ENCODE data around the gene DOCK8.

DOCK8 gene

DNA sequence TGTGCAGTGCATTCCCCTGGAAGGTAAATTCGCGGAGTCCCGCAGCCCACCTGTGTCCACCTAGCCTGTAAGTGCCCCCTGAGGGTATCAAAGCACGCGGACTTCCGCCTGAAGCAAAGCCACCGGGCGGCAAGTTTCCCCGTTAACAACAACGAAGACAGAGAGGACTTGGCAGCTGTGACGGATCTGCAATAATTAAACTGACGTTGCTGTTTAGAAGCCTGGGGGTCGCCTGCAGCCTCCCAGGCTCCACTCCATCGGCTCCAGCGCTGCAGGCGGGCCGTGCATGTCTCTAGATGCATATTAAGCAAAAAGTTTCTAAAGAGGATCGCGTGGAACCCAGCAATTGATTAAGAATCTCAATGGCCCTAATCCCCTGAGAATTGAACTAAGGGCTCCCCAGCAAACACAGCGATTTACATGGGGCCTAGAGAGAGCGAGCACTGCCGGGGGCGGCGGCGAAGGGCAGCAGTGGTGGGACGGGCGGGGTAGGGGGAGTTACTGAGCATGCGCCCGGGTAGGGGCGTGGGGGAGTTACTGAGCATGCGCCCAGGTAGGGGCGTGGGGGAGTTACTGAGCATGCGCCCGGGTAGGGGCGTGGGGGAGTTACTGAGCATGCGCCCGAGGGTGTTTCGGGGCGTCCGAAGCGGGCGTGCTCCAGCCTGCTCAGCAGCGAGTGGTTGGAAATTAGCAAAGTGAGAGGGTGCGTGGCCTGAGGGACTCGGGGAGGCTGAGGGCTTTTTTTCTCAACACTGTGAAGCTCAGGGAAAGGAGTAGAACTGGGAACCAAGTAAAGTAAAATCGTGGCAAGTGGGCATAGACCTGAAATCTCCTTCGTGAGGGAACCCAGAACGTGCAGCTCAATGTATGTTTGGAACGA lies 255.2 kb downstream of the DOCK8 start:
- DNase-seq, result peak; percentile 93

DNA sequence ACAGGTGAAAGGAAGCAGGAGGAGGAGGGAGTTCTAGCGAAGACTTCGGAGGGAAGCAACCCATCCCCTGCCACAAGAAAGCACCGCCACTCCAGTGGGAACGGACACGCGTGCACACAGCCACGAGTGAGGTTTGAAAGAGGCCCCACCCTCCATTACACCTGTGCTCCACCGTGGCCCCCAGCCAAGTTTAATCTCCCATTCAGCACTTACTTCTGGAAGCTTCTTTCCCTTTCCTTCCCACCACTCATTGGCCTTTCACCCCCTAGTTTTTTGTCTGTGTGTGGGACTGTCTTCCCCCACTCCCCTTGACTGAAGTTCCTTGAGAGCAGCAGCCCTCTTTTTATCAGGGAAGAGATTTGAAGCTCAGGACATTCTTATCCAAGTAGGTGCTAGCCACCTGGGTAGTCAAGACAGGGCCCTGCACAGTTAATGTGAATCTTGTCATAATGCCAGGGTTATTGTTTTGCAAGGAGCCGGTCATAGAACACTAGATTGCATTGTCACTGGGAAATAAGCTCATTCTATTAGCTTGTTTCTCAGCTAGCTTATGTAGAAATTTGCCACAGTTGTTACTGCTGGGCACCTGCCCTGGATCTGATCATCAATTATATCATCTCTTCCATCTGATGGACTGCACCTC lies 256.0 kb downstream of the DOCK8 start:
- no peak for DNase-seq

DNA sequence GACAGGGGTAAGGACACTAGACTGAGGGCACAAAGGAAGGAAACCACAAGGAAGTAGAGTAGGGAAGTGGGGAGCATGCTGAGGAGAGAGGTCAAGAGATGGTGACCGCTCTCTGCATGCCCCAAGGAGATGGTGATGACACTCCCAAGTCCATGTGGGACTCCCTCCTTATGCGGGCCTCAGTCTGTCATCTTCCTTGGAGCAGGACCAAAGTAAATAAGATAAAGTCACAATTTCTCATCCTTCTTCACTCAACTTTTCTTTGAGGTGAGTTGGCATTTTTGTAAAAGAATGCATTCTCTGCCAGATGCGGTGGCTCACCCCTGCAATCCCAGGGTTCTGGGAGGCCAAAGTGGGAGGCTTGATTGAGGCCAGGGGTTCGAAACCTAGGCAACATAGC lies 256.7 kb downstream of the DOCK8 start:
- DNase-seq, result no peak

DNA sequence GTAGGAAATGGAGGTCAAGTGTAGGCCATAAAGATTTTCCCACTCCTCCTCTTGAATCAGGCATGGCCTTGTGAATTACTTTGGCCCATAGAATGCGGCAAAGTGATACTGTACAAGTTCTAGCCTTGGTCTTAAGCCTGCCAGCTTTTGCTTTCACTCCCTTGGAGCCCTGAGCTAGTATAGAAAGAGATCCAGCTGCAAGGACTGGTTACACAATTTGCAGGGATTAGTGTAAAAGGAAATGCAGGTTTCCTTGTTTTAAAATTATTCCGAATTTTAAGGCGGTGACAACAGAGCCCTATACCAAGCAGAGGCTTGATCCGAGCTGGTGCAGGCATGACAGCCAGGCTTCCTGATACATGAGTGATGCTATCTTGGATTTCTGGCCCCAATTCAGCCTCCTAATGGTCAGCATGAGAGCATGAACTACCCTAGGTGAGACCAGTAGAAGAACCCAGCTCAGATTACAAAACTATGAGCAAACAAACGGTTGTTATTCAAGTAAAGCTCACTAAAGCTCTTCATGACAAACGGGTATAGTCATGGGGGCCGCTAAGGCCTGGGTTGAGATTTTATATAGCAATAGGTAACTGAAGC lies 257.9 kb downstream of the DOCK8 start:
- DNase-seq, result no peak

DNA sequence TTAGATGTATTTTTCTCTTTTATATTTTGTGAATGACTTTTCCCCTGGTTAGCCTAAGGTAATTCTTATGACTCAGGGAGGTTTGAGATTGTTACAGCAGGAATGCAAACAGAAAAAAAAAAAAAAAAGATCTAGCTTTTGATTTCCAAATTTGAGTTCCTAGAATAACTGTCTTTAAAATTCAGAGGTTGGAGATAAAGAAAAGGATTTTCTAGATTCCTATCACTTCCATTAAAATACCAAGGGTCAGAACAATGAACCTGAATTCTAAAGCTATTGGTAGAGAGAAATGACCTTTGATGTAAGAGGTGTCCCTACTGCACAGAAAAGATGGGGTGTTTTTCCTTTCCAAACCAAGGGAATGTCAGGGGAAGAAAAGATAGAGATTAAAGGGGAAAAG lies 262.5 kb downstream of the DOCK8 start:
- DNase-seq, result no peak

DNA sequence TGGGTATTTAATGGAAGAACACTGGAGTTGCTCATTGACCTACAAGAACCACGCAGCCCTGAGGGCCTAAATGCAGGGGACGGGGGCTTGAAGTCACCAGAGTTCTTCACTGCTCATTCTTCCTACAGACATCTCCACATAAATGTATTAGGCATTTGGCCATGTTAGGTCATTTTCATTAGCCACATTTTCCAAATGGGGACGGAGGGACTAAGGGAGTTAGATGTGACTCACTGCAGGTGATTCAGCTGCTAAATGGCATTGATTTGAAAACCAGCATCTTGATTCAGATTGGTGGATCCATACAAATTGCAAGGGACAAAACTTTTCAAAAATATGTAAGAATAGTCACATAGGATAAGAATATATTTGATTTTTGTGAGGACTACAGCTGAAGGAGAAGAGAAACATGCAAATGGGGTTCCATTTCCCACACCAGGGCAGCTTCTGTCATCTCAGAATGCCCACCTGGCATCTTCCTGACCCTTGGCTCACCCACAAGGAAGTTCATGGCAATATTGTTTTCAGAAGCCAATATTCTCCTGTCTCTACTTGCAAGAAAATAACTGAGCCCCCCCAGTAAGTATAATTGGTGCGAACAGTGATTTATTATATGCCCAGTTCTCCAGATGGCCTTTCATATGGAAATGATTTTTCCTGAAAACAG lies 264.8 kb downstream of the DOCK8 start:
- DNase-seq, result no peak

DNA sequence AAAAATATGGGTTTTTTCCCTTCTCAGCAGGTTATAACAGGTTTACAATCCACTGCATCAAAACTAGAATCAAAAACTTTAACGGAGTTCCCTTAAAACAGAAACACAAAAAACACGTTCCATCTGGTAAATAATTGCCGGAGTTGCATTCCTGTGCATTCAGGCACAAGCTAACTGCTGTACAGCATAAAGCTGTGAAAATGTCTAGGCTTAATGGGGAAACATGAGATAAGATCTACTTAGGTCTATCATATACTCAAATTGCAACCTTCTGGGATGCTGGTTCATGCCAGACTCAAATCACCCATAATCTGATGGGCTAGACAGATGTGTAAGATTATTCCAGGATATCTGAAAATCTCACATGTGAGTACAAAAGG lies 265.3 kb downstream of the DOCK8 start:
- no peak for DNase-seq

DNA sequence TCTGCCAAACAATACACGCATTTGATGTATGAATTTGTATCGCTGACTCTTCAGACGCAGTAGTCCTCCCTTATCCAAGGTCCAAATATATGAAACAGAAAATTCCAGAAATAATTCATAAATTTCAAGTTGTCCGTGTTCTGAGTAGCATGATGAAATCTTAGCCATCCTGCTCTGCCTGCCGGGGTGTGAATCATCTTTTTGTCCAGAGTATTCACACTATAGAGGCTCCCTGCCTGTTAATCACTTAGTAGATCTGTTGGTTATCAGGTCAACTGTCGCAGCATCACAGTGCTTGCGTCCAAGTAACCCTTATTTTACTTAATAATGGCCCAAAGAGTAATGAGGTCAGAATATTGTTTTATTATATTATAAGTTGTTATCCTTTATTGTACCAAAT lies 268.1 kb downstream of the DOCK8 start:
- DNase-seq, result no peak

DNA sequence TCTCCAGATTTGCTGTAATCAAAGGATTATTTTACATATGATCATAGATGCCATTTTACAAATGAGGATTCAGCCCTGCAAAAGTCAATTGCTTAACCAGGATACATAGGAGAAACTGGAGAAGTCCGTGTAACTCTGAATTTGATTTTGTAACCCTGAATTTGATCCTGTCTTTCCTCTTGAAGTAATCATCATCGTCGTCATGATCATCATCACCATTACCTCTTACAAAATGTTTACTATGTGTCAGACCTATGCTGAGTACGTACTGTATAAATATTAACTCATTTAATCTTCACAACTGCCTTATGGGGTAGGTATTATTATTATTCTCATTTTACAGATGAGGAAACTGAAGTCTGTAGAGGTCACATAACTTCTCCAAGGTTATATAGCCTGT lies 271.5 kb downstream of the DOCK8 start:
- DNase-seq, result no peak

DNA sequence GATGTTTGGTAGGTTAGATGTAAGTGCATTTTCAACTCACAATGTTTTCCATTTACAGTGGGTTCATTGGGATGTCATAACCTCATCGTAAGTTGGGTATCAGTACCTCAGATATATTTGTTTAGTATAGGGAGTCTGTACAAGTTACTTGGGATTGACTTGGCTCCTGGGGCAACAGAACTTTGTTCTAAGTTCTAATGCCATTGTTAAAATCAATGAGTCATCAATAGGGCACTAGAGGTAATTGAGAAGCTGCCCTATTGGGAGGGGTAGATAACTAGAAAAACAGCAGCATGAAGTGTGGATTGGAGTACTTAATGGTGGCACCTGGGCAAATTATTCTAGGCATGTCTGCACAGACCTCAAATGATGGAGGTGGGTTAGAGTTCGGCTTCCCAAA lies 272.8 kb downstream of the DOCK8 start:
- no peak for DNase-seq

DNA sequence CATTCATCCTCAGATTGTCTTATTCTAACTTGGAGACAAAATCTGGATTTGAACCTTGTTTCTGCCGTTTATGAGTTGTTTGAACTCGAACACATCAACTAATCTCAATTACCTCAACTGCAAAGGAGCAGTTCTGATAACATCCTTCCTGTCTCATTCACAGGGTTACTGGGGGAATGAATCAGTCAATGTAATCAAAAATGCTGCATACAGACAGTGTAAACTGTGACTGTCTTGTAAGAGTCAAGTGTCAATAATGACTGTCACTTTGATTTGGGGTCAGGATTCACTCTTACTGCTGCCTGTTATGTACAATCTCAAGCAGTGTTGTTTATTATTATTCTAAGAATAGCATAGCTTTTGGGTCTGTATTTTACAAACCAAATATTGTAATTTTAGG lies 273.8 kb downstream of the DOCK8 start:
- no peak for DNase-seq

DNA sequence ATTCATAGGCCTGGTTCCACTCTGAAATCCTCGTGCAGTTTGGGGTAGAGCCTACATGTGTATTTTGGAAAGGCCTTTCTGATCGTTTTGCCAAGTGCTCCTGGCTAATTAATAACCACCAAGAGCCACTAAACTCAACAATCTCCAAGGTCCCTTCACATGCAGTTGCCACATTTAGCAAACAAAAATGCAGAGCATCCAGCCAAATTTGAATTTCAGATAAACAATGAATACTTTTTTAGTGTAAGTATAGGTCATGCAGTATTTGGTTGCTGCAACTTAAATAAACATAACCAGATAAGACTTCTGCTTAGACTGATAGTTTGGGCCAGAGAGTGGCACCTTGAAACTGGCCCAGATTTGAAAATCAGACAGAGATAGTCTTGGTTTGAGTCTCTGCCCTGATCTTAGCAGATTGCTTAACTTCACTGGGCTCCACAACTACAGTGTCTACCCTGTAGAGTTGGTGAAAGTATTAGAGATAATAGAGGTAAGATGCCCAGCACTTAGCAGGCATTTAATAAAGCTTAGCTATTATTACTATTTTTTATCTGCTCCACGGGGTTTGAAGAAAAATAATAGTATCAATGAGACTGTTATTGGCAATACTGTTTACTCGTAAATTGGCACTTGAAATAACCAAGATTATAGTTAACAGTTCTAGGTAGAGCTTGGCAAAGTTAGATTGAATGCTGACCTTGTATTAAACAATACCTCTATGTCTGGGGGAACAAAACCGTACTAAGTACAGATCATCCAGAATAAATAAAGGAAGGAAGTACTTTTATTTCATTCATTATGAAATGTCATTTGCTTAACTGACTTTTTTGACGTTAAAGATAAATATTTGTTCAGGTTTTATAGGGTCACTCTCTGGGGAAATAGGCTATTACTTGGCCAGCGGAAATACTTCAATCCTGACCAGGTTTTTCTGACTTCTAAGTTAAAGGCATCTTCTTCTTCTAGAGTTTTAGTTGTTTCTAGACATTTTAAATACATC lies 274.8 kb downstream of the DOCK8 start:
- no peak for DNase-seq

DNA sequence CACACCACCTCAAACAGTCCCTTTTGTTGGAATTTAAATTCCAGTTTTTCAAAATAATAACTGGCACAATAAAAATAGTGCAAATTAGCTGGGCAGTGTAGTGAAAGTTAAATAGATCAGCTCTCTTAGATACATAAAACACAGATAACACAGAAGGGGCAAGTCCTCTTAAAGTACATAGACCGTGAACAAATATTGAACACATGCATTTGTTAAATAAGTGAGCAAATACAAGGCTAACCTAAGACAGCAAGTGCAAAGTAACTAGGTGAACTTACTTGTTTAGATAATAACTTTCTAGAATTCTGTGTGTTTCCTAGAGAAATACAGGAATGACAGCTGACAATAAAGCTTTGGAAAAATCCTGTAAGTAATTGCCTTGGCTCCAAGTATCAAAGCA lies 280.1 kb downstream of the DOCK8 start:
- no peak for DNase-seq

DNA sequence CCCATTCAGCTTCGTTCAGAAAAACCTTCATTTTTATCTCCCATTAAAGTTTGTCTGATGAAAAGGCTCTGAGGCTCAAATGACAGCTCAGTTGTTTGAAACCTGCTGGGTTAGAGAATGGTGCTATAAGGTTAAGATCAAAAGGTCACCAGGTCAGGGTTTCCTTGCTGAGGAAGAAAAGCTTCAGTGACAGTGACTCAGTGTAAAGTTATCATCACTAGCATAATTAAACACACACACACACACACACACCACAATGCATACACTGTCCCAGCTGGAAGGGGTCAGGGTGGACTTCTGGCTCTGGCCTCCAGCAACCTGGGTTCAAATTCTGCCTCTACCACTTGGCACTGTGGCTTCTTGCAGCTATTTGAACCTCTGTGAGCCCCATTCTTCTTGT lies 281.1 kb downstream of the DOCK8 start:
- no peak for DNase-seq

DNA sequence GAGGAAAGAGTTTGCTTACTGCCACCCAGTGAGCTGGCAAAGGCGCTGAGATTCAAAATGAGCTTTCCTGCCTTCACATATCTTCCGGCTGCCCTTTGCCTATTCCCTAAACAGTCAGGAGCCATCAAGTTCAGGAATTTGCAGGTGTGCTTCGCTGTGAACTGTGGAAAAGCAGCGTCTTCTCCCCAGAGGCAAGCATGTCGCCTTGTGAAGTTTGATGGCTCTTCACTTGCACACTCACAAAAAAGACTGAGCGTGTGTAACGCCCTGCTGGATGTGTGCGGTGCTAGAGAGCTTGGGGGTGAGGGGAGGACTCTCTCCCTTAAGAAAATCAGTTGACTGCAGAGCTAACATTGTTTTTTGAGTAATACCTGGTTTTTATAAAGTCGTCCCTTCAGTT lies 288.7 kb downstream of the DOCK8 start:
- DNase-seq, result no peak

DNA sequence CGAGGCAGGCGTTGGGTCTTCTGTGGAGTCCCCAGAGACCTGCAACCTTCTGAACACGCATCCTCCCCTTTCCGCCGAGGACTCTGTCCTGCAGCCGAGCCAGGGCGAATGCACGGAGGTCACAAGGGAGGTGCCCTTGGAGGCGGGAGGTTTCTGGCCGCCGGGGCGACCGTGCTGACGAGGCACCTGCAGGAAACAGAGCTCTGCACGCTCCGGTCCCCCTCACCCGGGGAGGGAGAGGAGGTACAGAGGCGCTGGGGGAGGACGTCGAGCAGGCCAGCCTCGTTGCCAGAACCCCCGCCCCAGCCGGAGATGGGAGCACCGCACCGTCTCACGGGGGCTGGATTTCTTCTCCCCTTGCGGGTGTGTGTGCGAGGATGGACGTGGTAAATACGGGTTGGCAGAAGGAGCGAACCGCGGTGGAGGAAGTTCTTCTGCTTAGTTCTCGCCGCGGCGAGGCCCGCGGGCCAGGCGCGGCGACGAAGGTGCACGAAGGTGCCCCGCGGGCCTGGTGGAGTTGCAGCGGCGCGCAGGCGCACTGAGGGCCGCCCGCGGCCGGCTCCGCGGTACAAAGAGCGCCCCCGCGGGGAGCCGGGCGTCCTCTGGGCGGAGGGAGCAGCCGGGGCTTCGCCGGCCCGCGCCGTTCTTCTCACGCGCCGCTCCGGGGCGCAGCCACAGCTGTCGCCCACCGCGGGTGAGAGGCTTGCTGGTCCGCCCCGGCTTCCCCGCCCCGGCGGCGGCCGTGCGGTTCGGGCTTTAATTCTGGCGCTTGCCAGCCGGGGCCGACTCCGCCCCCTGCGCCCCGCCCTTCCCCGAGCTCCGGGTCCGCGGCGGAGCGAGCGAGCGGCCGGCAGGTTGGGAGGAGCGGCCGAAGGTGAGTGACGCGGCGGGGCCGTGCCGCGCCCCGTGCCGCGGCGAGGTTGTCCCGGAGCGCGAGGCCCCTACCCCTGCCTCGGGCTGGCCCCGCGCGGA lies 289.5 kb downstream of the DOCK8 start, which contains the start of gene KANK1:
KANK1 (plus strand) TSS at position 815 of the 972 bp plus-strand sequence.
- peak; percentile 77 for DNase-seq

DNA sequence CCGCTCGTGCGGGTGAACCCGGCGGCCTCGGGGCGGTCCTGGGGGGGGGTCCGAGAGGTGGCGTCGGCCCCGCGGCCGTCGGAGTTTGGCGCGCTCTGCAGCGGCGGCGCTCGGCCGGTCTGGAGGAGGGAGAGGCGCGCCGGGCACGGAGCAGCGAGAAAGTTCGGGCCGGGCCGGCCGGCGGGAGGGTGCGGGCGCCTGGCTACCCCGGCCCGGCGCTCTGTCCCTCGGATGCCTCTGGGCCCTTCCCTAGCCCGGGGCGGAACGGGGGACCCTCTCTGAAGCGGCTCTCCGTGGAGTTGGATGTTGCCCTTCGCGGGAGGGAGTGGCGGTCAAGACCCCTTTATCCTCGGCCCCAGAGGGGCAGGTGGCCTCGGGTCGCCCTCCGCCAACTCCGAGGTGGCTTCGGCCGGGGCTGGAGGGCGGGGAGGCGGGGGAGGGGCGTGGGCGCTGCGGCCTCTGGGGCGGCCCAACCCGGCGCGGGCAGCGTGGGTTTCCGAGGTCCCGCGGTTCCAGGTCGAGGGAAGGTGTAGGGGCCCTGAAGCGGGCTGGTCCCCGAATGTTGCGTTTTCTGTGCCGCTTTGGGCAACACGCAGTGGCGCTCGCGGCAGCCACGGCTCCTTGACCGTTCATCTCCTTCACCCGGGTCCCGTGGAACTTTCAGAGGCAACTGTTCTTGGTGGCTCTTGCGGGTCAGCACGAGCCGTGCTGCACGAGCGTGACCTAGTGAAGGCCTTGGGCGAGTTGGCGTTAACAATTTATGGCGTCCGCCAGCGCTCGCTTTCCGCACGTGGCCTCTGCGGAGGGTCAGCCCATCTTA lies 290.5 kb downstream of the DOCK8 start:
- no peak for DNase-seq

DNA sequence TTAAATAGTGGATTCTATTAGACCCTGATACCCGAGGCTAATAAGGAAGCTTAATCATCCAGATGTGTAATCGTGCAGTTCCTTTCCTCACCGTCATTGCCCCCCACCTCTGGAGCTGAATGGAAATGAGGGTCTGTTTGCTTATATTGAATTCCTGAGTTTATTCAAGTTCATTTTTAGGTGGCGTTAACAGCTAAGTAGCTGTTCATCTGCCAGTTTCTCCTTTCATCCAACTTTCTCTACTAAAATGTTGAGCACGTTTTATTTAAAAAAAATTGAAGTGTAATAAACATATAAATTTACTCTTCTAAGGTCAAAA lies 291.0 kb downstream of the DOCK8 start:
- no peak for DNase-seq

DNA sequence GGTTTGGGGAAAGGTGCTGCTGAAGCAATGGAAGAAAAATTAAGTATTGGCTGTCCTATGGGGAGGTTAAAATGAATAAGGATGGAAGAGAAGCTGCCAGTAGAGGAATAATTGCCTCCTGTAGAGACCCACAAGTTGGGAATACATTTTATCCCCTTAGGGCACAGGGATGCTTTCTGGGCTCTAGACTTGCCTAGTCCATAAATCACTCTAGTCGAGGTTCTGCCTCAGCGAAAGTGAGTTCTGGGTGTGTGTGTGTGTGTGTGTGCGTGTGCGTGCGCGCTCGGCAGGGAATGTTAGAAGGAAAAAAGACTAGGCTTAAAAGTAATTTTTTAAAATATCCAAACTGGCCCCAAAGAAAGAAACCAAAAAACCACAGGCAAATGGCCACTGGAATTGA lies 291.6 kb downstream of the DOCK8 start:
- no peak for DNase-seq

DNA sequence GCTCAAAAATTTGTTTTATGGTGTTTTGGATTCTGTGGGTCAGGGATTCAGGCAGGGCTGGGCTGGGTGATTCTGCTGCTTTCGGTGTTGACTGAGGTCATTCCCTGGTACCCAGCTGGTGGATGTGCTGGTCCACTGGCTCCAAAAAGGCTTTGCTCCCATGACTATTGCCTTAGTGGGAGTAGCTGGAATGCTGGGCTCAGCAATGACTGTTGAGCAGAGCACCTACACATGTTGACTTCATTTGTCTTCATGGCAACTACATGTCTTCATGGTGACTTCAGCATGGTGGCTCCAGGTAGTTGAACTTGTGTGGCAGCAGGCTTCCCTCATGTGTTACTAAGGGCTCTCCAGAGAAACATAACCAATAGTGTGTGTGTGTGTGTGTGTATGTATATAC lies 297.2 kb downstream of the DOCK8 start:
- DNase-seq, result no peak
